Measurements from ENCODE around the gene ANGPT4. TPM values are rescaled to one million over a fixed set of nuclear protein-coding genes. Genes with fewer than 3 reads are reported as not detected.

Gene ANGPT4
- total RNA-seq, 1 donor from 2014 or later = not detected

GRCh38 chr20:910870-911770, 5.0 kb downstream of the ANGPT4 start:
- H3K4me1 Mint-ChIP-seq = peaks cover 3% of the 10 kb centered on the region
- no peaks in the 10 kb centered on the region for H3K9me3 Mint-ChIP-seq
- ATAC-seq (ENCODE audit: low read depth) (no peak), DNase-seq (no peak)
- H3K27ac Mint-ChIP-seq = no peak overlapping the region
- no peak for TF ChIP-seq CTCF (IDR thresholded peaks at IDR 0.05)
- no peak overlapping the region for H3K4me3 Mint-ChIP-seq
- intact Hi-C loops (cut with micrococcal nuclease) = no loop called here
- peaks cover 18% of the 10 kb centered on the region for H3K27me3 Mint-ChIP-seq
- H3K36me3 Mint-ChIP-seq (ENCODE audit: low read depth) = no peaks in the 10 kb centered on the region
- ChIA-PET POLR2A (no interaction called here), CTCF (interaction anchor here (1.0 kb wide), 1 partner anchor 45 kb away, joined by 3 read pairs; no protein-coding TSS in a partner anchor)

- Mint-ChIP-seq H3K36me3 (ENCODE audit: low read depth) (no peaks in the 10 kb centered on the region), H3K4me1 (peaks cover 11% of the 10 kb centered on the region), H3K9me3 (no peaks in the 10 kb centered on the region), H3K27me3 (peaks cover 16% of the 10 kb centered on the region), H3K27ac (no peak overlapping the region), H3K4me3 (no peak overlapping the region)
- ATAC-seq (ENCODE audit: low read depth) (no peak), DNase-seq (no peak)
- no peak for TF ChIP-seq CTCF (IDR thresholded peaks at IDR 0.05)
- CTCF ChIA-PET = no interaction called here
- intact Hi-C loops (cut with micrococcal nuclease) = no loop called here
- POLR2A ChIA-PET = no interaction called here
Observed at GRCh38 chr20:910132-910869, 5.8 kb downstream of the ANGPT4 start.

- no peaks in the 10 kb centered on the region for H3K36me3 Mint-ChIP-seq (ENCODE audit: low read depth)
- ATAC-seq (ENCODE audit: low read depth) (no peak), DNase-seq (no peak)
- peaks cover 16% of the 10 kb centered on the region for H3K4me1 Mint-ChIP-seq
- H3K4me3 Mint-ChIP-seq = no peak overlapping the region
- no peak overlapping the region for H3K27ac Mint-ChIP-seq
- H3K27me3 Mint-ChIP-seq = peaks cover 11% of the 10 kb centered on the region
- intact Hi-C loops (cut with micrococcal nuclease) = no loop called here
- no peak for TF ChIP-seq CTCF (IDR thresholded peaks at IDR 0.05)
- ChIA-PET POLR2A (no interaction called here), CTCF (no interaction called here)
- H3K9me3 Mint-ChIP-seq = no peaks in the 10 kb centered on the region
Observed at GRCh38 chr20:909641-910040, 6.5 kb downstream of the ANGPT4 start.

- intact Hi-C loops (cut with micrococcal nuclease) = no loop called here
- peaks cover 2% of the 10 kb centered on the region for H3K27me3 Mint-ChIP-seq
- no peaks in the 10 kb centered on the region for H3K36me3 Mint-ChIP-seq (ENCODE audit: low read depth)
- DNase-seq (no peak), ATAC-seq (ENCODE audit: low read depth) (no peak)
- ChIA-PET POLR2A (no interaction called here), CTCF (interaction anchor here (1.4 kb wide), 1 partner anchor 91 kb away, joined by 3 read pairs; no protein-coding TSS in a partner anchor)
- H3K27ac Mint-ChIP-seq = no peak overlapping the region
- TF ChIP-seq CTCF (IDR thresholded peaks at IDR 0.05) = no peak
- H3K4me1 Mint-ChIP-seq = peaks cover 16% of the 10 kb centered on the region
- H3K9me3 Mint-ChIP-seq = no peaks in the 10 kb centered on the region
- H3K4me3 Mint-ChIP-seq = no peak overlapping the region
Observed at GRCh38 chr20:906703-907270, 9.3 kb downstream of the ANGPT4 start.
